SK-MEL-5 (cell line): ENCODE measurements around the gene GRM1. TPM values are rescaled to one million over a fixed set of nuclear protein-coding genes. Genes with fewer than 3 reads are reported as not detected.

Source experiments
- DNase-seq: peaks from one replicate; pipeline ENCODE4 v3.0.0-alpha.2; 2016; ENCODE audit warnings: low read depth, low spot score
- in situ Hi-C: cut with HindIII; loops from 2 replicates; pipeline ENCODE4 v1.10.0; 2016; ENCODE audit warnings: low sequenced_read_pairs, high pct_unique_total_duplicates, low pct_unique_long_range_greater_than_20kb
- total RNA-seq: library from RNA; depleted of rRNA; stranded (reverse); fragments of >200 nt; shearing (Covaris generic); gene quantifications from 2 replicates; pipeline ENCODE4 v1.2.3, GENCODE V29; 2014

The GRM1 gene
- total RNA-seq, 1 experiment from 2014 or later: 0.26 TPM

DNA sequence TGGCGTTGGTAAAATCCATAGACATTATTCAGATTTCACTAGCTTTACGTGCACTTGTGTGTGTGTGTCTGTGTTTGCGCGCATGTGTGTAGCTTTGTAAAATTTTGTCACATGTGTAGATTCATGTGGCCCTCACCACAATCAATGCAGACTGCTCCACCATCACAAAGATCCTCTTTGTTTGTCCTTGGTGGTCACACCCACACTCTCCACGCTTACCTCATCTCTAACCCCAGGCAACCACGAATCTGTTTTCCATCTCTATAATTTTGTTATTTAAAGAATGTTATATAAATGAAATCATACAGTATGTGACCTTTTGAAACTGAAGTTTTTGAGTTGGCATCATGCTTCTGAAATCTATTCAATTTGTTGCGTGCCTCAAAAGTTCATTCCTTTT is 58.5 kb downstream of the GRM1 start:
- DNase-seq: peak; percentile 93
- in situ Hi-C loops: no loop called here

DNA sequence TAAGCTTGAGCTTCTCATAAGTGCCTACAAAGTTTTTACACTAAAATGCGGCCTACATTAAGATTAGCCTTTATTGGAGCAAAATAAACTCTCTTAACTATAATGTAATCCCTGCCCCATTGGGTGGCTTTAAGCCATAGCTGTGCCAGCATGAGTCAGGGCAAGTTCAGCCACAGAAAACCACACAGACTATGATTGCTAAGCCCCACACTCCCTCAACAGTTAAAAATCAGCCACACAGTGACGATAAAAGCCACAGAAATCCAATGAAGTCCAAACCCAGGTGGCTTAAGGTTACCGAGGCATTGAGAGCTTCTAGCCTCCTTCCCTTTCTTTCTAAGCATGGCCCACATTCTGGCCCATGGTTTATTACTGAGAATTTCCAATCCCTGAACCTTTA is 61.6 kb downstream of the GRM1 start:
- in situ Hi-C loops: no loop called here

DNA sequence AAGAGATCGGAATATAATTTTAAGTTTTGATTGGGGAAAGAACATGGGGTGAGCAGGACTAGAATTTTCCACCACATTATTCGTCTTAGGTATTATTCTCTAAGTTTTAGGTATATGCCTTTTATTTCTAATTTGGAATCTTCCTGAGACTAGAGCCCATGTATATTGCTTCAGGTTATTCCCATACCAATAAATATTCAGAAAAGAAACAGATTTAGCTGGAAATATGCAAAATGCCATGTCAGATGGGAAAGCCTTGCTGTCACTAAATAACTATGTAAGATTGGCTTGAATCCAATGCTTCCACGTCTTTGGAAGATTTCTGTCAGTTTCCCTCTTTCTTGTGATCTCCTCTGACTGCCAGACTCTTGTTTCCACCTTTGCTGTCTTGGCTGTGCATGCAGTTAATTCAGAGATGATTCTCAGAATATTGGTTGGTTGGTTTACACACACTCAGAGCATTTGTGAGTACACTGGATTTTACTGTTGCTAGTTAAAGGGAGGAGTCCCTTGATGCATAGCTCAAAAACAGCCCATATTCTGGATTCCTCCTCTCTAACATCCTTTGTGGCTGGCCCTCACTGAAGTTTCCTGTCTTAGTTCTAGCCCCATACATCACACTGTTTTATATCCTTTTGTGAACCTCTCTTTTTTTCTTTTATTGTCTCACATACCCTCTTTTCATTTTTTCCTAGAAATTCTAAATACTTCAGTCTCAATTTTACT is 64.3 kb downstream of the GRM1 start:
- no peak for DNase-seq
- in situ Hi-C loops: no loop called here

More for the DNA sequence above, 61.6 kb downstream of the GRM1 start:
- no peak for DNase-seq

DNA sequence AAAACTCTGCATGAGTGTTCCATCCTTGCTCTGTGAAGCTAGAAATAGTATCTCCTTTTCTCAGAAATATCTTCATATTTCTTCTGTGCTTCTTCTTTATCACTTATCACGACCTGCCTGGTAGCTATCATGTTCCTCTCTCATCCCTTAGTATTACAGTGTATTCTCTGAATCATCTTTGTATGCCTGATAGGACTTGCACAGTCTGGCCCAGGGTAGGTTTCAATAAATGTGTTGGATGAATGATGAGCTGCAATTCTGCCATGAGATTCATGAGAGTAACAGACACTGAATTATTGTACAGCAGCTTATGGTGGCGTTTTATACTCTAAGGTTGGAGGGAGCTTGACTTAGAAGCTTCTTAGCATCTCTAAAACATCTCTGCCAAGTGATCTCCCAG is 66.6 kb downstream of the GRM1 start:
- in situ Hi-C loops: no loop called here
- no peak for DNase-seq

DNA sequence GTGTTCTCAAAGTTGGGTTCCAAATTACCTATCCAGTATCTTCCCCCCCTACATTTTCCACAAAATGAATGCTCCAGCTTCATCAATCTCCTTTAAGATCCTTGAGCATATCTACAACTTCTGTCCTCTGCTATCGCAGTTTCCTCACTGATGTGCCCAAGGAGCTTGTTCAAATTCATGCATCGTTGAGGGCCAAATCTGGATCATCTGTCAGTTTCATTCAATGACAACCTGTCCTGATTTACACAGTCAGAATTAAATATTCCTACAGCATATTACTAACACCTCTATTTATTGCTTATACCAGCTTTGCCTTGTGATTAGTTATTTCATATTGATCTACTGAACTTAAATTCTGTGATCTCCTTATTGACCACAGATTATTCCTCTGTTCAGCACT is 68.7 kb downstream of the GRM1 start:
- no peak for DNase-seq
- in situ Hi-C loops: no loop called here

DNA sequence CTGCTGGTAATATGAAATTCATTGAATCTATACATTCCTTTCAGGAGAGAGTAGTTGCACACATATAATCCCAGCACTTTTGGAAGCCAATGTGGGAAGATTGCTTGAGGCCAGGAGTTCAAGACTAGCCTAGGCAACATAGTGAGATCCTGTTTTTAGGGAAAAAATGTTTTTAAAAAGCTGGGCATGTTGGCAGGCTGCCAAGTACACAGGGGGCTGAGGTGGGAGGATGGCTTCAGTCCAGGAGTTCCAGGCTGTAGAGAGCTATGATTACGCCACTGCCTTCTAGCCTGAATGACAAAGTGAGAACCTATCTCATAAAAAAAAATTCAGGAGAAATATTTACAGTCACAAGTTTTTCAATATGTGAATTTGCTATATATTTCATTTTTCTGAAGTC is 71.9 kb downstream of the GRM1 start:
- in situ Hi-C loops: no loop called here
- no peak for DNase-seq

DNA sequence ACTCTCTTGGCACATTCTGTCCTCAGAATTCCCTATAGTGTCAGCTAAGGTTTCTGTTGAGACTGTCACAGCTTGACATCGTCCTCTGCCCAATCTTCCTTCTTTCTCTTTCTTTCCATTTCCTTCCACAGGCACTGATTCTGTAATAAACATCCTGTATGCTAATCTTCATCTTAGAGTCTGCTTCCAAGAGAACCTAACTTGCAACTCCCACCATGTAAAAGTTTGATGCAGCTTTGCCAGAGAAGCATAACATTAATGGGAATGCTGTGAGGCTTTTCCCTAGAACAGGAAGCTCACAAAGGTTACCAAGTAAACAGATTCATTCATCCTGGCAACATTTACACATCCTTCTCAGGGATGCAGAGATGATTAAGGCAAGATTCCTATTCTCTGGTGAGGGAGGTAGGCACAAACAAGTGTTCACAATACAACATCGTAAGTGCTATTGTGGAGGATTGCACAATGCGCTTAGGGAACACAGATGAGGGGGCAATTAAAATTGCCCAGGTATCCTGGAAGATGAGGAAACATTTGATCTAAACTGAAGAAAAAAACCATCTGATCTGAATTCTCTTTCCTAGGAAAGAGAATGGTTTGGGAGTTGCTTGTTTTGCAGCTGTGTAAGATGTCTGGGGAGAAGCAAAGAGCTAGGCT is 74.7 kb downstream of the GRM1 start:
- DNase-seq: no peak
- in situ Hi-C loops: no loop called here

DNA sequence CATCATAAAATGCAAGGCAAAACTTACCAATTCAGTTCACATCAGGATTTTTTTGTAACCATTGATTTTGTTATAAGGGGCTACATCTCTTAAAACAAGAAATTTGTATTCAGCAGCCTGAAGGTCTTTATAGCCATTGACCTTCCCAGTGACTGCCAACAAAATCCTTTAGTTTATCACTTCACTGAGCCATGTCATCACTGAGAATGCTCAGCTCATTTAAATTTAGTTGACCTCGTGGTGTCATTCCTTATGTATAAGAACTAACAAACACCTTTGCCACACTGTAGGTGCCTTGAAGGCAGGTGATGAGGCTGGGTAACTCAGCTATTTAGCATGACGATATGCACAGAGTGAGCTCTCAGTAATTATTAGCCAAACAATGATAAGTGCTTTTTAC is 77.7 kb downstream of the GRM1 start:
- in situ Hi-C loops: no loop called here
- DNase-seq: no peak

DNA sequence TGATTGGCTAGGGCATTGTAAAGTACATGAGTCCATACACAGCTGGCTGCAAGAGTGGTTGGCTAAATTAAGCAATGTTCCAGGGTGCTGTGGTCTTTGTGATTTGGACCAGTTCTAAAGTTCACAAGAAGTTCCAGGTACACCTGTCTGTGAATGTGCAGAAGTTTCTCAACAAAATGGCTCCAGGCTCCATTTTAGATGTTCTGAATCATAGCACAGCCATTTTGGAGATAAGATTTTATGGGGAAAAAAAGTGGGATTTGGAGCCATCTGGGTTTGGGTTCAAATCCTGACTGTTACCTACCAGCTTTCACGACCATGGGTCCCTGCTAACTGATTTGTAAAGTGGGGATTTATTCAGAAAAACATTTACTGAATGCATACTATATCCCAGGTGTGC is 82.1 kb downstream of the GRM1 start:
- DNase-seq: no peak
- in situ Hi-C loops: no loop called here

DNA sequence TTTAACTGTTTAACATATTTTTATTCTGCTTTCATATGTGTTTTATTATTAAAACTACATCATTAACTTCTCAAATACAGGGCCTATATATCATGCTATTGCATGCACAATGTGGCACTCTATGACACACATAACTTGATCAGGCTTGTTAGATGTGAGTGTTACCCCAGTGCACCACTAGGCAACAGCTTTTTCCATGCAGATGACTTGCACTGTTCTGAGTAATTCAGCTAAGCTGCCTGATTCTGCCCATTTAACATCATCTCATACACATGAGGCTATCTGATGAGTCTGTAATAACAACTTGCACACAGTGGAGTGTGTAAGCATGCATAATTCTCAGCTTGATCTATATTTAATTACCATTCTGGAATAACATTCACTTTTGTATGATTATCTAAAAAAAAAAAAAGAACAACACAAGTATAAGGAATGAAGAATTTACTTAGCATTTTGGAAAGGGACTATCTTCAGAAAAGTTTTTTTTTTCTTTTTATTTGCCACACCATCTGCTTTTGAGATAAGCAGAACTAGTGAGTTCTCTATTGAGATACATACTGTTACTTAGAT is 83.1 kb downstream of the GRM1 start:
- peak; percentile 46 for DNase-seq
- in situ Hi-C loops: no loop called here

DNA sequence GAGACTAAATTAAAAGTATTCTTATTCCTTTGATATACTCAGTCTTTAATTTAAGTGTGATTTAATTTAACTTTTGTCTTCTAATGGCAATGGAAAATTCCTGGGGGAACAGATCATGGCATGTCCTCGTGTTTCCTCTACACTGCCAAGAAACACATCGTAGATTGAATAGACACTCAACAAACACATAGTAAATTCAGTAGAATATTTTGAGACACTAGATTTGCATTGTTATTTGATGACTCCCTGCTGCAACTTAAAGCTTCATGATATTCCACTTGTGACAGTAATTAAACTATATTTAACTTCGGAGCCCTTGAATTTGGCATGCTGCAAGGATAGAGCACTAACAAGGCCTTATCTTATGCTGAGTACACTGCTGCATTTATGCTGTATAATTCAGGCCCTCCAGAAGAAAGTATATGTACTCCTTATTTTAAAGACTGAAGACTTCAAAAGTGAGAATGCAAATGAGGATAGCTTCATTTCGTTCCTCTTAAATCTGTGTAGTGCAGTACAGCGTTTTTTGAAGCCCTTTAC is 84.3 kb downstream of the GRM1 start:
- in situ Hi-C loops: no loop called here

DNA sequence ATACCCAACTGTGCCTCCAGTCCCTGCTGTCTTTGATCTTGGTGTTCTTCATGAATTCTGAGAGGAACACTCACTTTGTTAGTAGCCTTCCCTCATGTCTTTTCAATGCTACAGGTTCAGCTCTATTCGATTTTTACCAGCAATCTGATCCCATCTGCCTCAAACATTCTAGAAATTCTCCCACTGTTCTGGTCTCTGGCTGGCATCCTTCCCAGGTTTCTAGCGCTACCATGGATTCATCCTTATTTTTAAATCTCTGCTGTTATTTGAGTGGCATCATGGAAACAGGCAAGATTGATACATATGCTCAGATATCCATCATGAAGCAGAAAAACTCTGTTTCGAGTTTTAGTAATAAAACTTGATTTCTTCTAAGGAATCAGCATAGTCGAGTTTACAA is 94.8 kb downstream of the GRM1 start:
- in situ Hi-C loops: no loop called here
- DNase-seq: no peak

More for the DNA sequence above, 84.3 kb downstream of the GRM1 start:
- DNase-seq: no peak

DNA sequence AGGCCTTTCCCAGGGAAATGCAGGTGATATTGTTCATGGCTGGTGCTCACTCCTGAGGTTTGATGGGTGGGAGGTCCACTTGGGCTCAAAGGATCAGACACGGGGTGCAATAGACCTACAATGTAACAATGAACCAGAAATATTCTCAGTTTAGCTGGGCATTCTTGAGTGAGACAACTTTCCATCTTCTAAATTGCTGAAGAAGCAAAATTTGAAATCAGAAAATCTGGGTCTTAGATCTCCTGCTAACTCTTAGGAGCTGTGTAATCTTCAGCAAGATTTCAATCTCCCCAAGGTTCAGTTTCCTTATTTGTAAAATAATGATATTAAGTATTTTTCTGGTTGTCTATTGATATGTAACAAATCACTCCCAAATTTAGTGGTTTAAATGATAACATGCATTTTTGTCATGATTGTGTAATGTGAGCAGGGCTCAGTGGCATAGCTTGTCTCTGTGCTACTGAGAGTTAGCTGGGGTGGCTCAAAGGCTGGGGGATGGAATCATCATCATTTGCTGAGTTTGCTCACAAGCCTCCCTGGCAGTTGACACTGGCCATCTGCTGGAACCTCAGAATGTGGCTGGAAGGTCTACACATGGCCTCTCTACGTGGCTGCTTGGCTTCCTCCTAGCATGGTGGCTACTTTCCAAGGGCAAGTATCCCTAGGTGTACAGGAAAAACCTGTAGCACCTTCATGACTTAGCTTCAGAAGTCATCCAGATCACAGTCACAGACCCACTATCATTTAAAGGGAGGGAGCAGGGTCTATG is 98.8 kb downstream of the GRM1 start:
- DNase-seq: no peak
- in situ Hi-C loops: no loop called here

DNA sequence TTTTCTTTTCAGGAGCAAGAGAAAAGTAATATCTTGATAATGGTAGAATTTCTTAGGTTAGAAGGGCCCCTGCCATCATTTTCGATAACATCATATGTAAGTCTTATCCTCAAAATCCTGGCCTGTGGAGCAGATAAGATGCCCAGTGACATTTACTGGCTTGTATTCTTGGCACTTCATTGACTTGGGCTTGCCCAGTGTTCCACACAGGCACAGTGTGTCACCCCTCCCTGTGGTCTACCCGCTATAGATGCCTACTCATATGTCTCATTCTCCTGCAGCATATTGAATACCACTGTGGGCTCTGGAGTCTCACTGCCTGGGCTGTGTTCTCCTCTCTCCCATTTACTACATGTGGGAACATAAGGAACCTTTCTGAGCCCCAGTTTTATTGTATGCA is 105.0 kb downstream of the GRM1 start:
- in situ Hi-C loops: no loop called here
- DNase-seq: no peak

DNA sequence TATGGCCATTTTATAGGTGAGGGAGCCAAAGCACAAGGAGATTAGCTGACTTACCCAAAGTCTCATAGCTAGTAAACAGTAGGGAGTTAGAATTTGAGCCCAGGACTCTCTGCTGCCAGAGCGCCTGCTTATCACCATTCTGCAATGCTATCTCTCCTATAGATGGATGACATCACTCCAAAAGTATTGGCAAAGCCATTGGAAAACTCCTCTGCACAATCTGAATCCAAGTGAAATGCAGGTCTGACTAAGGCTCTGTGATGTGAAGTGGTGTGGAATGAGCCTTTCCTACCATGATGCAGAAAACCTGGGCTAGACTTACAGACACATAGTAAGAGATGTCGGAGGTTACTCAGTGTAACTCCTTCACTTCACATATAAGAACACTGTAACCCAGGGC is 106.3 kb downstream of the GRM1 start:
- in situ Hi-C loops: no loop called here

DNA sequence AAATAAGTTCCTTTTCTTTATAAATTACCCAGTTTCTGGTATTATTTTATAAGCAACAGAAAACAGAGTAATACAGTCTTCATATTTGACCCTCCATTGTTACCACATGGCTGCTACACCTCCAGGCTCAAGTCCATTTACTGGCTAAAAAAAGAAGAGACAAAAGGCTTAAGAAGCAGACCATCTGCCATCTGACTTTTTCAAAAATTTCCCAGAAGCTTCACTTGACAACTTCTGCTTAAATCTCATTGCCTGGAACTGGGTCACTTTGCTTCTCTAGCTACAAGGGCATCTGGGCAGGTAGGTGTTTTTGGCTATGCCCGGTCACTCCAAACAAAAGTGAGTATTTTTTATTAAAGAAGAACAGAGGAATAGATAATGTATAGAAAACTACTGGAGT is 118.0 kb downstream of the GRM1 start:
- DNase-seq: no peak
- in situ Hi-C loops: no loop called here

More for the DNA sequence above, 106.3 kb downstream of the GRM1 start:
- no peak for DNase-seq

DNA sequence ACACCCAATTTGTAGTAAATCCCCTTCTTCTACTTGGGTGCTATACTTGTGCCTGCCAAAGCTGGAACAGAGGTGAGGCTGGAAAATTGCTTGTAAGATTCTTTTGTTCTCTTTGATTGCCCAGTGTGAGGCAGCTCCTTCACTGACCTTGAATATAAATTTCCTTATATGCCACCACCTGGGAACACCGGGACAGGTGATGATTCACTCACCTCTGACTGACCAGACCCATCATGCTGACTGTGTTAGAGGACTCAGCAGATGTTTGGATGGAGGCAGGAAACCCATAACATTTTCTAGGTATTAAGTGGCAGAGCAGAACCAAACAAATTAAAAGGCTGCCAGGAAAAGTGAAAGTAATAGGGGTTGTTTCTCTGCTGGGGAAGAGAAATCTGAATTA is 120.9 kb downstream of the GRM1 start:
- in situ Hi-C loops: no loop called here
- DNase-seq: no peak

DNA sequence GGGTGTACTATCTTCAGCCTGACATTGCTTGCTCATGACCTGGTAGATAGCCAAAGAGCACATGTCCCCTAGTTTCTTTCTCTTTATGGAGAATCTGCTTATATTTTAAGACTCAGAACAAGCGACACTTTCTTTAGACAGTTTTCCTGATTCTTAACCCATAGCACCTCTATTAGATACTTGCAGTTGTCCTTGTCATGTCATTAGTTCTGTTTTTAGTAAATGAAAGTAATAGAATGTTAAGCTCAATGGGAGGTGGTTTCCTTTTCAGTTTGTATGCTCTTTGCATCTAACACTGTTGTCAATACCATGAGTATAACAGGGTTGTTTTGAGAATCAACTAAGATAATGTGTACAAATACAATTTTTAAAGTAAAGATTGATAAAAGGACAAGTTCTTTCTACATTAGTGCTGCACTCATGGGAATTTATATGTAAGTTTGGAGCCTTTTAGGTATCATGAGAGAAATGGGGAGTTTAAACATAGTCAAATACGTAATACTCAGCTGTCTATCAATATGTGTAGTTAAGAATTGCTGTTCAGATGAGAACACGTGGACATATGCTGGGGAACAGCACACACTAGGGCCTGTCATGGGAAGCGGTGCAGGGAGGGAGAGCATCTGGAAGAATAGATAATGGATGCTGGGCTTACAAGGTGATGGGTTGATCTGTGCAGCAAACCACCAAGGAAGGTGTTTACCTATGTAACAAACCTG is 124.3 kb downstream of the GRM1 start:
- in situ Hi-C loops: no loop called here
- no peak for DNase-seq
